HepG2 (cell line): Measurements from ENCODE around the gene TTLL10. TPM values are rescaled to one million over a fixed set of nuclear protein-coding genes. Genes with fewer than 3 reads are reported as not detected.

Experiments
- ELF3 ChIP-seq: IDR thresholded peaks from 2 replicates; pipeline ENCODE4 v1.6.1; 2016; ENCODE audit warnings: missing genetic modification reagents, missing compliant biosample characterization
- GTF3A ChIP-seq: sonication (generic); formaldehyde crosslinking; conservative IDR thresholded peaks from 2 replicates; pipeline ENCODE4 v1.4.0; 2020; ENCODE audit warnings: mild to moderate bottlenecking, missing genetic modification reagents
- HOXA9 ChIP-seq: sonication (generic); formaldehyde crosslinking; IDR thresholded peaks from 2 replicates; pipeline ENCODE4 v1.8.1; 2022; ENCODE audit warnings: missing genetic modification reagents, mild to moderate bottlenecking, moderate library complexity, borderline replicate concordance
- IKZF1 ChIP-seq: fragments of 450-650 bp; IDR thresholded peaks from 2 replicates; pipeline ENCODE4 v1.7.1; 2016
- NCOA1 ChIP-seq: sonication (generic); formaldehyde crosslinking; IDR thresholded peaks from 2 replicates; pipeline ENCODE4 v1.9.0; 2021; ENCODE audit warnings: missing genetic modification reagents
- RARG ChIP-seq: sonication (generic); formaldehyde crosslinking; IDR thresholded peaks from 2 replicates; pipeline ENCODE4 v1.4.0; 2020; ENCODE audit warnings: low read depth, mild to moderate bottlenecking, missing genetic modification reagents
- SAFB2 ChIP-seq: sonication (generic); formaldehyde crosslinking; IDR thresholded peaks from 2 replicates; pipeline ENCODE4 v1.5.1; 2020; ENCODE audit warnings: missing genetic modification reagents, low read depth, mild to moderate bottlenecking, borderline replicate concordance
- SOX5 ChIP-seq: IDR thresholded peaks from 2 replicates; pipeline ENCODE4 v1.6.1; 2016; ENCODE audit warnings: borderline replicate concordance
- SP1 ChIP-seq, 2 experiments: fragments of 450-650 bp in 1 of 2; sonication (generic) in 1 of 2; formaldehyde crosslinking in 1 of 2; IDR thresholded peaks; 2 replicates each; pipeline versions ENCODE4 v1.4.0 to v1.6.1; 2016 to 2020; ENCODE audit warnings: missing genetic modification reagents in 1 of 2
- SP140L ChIP-seq: sonication (generic); formaldehyde crosslinking; IDR thresholded peaks from 2 replicates; pipeline ENCODE4 v1.4.0; 2020; ENCODE audit warnings: missing genetic modification reagents, borderline replicate concordance
- TBL1XR1 ChIP-seq: fragments of 150-350 bp; IDR thresholded peaks from 2 replicates; pipeline ENCODE4 v1.6.1; 2014; ENCODE audit warnings: borderline replicate concordance, low read length; ENCODE audit not compliant: partially characterized antibody
- ZFX ChIP-seq: sonication (generic); formaldehyde crosslinking; IDR thresholded peaks from 2 replicates; pipeline ENCODE4 v1.4.0; 2020; ENCODE audit warnings: mild to moderate bottlenecking, low read depth, missing genetic modification reagents, moderate library complexity
- ZKSCAN1 ChIP-seq: fragments of 150-350 bp; IDR thresholded peaks from 2 replicates; pipeline ENCODE4 v1.6.1; 2014; ENCODE audit warnings: low read length
- ZNF3 ChIP-seq: IDR thresholded peaks from 2 replicates; pipeline ENCODE4 v1.7.0; 2017; ENCODE audit warnings: inconsistent platforms
- ZNF382 ChIP-seq: sonication (generic); formaldehyde crosslinking; IDR thresholded peaks from 2 replicates; pipeline ENCODE4 v1.5.0; 2020; ENCODE audit warnings: missing genetic modification reagents, mild to moderate bottlenecking, borderline replicate concordance
- ZNF496 ChIP-seq: sonication (generic); formaldehyde crosslinking; IDR thresholded peaks from 2 replicates; pipeline ENCODE4 v1.8.1; 2023; ENCODE audit warnings: mild to moderate bottlenecking, moderate library complexity, missing genetic modification reagents; ENCODE audit not compliant: insufficient replicate concordance
- ZNF549 ChIP-seq: sonication (generic); formaldehyde crosslinking; IDR thresholded peaks from 2 replicates; pipeline ENCODE4 v1.5.0; 2020; ENCODE audit warnings: missing genetic modification reagents
- ZNF557 ChIP-seq: sonication (generic); formaldehyde crosslinking; IDR thresholded peaks from 2 replicates; pipeline ENCODE4 v1.4.0; 2020; ENCODE audit warnings: missing genetic modification reagents
- ZNF567 ChIP-seq: sonication (generic); formaldehyde crosslinking; IDR thresholded peaks from 2 replicates; pipeline ENCODE4 v1.8.1; 2023; ENCODE audit warnings: mild to moderate bottlenecking, missing genetic modification reagents, borderline replicate concordance
- ZNF782 ChIP-seq: sonication (generic); formaldehyde crosslinking; IDR thresholded peaks from 2 replicates; pipeline ENCODE4 v1.4.0; 2020; ENCODE audit warnings: missing genetic modification reagents, mild to moderate bottlenecking, borderline replicate concordance
- polyA plus RNA-seq, 8 experiments: library from polyadenylated mRNA; depleted of rRNA in 3 of 8; stranded (reverse) in 7 of 8; unstranded in 1 of 8; fragments of >200 nt; fragmentation: Illumina TruSeq in 4 of 8; extraction: Trizol in 4 of 8; gene quantifications; 2 replicates each; pipeline versions ENCODE4 v1.2.1 to v1.2.3, GENCODE V29; 2011 to 2016; ENCODE audit warnings: low read depth in 4 of 8, missing spikeins in 1 of 8, mixed read lengths in 1 of 8; ENCODE audit not compliant: insufficient read depth in 1 of 8
- total RNA-seq, 5 experiments: library from RNA; depleted of rRNA; stranded (reverse); fragments of >200 nt; fragmentation: Illumina TruSeq; extraction: Trizol; gene quantifications; 2 replicates each; pipeline ENCODE4 v1.2.3, GENCODE V29; 2016; ENCODE audit warnings: low read depth in 1 of 5
- TF ChIP-seq, protein P1 (sequence below), 2 experiments: IDR thresholded peaks; 2 replicates each; pipeline ENCODE4 v1.6.1; 2011 to 2012; ENCODE audit warnings: low read length in 2 of 2, borderline replicate concordance in 1 of 2, low read depth in 1 of 2, mild to moderate bottlenecking in 1 of 2, moderate library complexity in 1 of 2
- TF ChIP-seq, protein P2 (sequence below): sonication (generic); formaldehyde crosslinking; IDR thresholded peaks from 2 replicates; pipeline ENCODE4 v1.9.0; 2022; ENCODE audit warnings: low read depth, missing genetic modification reagents
- TF ChIP-seq, protein P3 (sequence below): sonication (generic); formaldehyde crosslinking; IDR thresholded peaks from 2 replicates; pipeline ENCODE4 v1.8.0; 2022; ENCODE audit warnings: missing genetic modification reagents, mild to moderate bottlenecking, borderline replicate concordance

The TTLL10 gene
- total and polyA plus RNA-seq, 2 of the 13 experiments (the other 11 are each of a cell fraction or from before 2014, with no cell fraction given): not detected

DNA sequence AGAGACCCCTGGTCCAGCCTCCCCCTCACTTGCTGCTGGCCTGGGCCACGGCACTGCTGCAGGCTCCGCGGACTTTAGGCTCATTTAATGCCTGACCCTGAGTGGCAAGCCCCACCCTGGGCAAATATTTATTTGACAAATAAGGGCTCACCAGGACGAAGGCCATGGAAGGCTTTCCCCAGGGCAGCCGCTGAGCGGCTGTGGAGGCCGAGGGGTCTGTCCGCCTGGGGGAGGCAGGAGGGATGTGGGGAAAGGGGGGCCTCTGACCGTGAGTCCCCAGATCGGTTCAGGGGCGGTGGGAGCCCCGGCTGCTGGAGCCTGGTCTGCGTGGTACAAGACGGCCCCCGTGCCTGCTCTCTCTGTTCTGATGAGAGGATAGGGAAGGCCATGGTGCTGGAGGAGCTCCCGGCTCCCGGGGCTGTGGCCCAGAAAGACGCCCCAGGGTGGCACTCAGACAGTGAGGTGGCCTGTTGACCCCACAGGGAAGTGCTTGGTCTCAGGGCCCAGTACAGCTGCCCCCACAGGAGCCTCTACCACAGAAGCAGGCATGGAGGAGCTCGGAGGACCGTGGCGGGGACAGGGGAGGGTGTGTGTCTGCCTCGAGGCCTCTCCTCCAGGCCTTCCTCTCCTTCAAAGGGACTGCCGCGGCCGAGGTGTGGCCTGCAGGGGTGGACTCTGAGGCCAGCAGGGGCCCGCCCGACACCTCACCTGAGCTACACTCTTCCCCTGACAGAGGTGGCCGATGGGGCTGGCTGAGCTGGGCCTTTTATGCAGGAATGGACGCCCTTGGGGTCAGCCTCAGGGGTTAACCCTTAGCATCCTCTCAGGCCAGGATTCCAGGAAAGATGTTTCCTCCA is 48.7 kb upstream of the TTLL10 start (continued):
- TF ChIP-seq, protein P1, sequence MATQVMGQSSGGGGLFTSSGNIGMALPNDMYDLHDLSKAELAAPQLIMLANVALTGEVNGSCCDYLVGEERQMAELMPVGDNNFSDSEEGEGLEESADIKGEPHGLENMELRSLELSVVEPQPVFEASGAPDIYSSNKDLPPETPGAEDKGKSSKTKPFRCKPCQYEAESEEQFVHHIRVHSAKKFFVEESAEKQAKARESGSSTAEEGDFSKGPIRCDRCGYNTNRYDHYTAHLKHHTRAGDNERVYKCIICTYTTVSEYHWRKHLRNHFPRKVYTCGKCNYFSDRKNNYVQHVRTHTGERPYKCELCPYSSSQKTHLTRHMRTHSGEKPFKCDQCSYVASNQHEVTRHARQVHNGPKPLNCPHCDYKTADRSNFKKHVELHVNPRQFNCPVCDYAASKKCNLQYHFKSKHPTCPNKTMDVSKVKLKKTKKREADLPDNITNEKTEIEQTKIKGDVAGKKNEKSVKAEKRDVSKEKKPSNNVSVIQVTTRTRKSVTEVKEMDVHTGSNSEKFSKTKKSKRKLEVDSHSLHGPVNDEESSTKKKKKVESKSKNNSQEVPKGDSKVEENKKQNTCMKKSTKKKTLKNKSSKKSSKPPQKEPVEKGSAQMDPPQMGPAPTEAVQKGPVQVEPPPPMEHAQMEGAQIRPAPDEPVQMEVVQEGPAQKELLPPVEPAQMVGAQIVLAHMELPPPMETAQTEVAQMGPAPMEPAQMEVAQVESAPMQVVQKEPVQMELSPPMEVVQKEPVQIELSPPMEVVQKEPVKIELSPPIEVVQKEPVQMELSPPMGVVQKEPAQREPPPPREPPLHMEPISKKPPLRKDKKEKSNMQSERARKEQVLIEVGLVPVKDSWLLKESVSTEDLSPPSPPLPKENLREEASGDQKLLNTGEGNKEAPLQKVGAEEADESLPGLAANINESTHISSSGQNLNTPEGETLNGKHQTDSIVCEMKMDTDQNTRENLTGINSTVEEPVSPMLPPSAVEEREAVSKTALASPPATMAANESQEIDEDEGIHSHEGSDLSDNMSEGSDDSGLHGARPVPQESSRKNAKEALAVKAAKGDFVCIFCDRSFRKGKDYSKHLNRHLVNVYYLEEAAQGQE (IDR thresholded peaks at IDR 0.05; ENCODE audit: borderline replicate concordance in 1 of 2, low read depth in 1 of 2, low read length in 2 of 2): peak in 1 of 2 experiments; percentile 51; a peak in 1 of 4 replicates
- no peak for TF ChIP-seq TBL1XR1
- TF ChIP-seq ELF3 (CRISPR knock-in tag): no peak
- no peak for TF ChIP-seq SP140L (CRISPR knock-in tag)
- no peak for TF ChIP-seq ZNF557 (CRISPR knock-in tag)
- peak; percentile 95 for TF ChIP-seq ZFX (CRISPR knock-in tag)
- no peak for TF ChIP-seq NCOA1
- TF ChIP-seq ZKSCAN1: no peak
- no peak for TF ChIP-seq RARG (CRISPR knock-in tag)
- peak; percentile 70; the same call in 1 of the 2 replicates for TF ChIP-seq SAFB2 (CRISPR knock-in tag)
- TF ChIP-seq SOX5: peak; percentile 56; the same call in 1 of the 2 replicates
- TF ChIP-seq HOXA9: no peak
- no peak for TF ChIP-seq ZNF496 (CRISPR knock-in tag)
- TF ChIP-seq ZNF3 (CRISPR knock-in tag): no peak
- TF ChIP-seq, protein P2, sequence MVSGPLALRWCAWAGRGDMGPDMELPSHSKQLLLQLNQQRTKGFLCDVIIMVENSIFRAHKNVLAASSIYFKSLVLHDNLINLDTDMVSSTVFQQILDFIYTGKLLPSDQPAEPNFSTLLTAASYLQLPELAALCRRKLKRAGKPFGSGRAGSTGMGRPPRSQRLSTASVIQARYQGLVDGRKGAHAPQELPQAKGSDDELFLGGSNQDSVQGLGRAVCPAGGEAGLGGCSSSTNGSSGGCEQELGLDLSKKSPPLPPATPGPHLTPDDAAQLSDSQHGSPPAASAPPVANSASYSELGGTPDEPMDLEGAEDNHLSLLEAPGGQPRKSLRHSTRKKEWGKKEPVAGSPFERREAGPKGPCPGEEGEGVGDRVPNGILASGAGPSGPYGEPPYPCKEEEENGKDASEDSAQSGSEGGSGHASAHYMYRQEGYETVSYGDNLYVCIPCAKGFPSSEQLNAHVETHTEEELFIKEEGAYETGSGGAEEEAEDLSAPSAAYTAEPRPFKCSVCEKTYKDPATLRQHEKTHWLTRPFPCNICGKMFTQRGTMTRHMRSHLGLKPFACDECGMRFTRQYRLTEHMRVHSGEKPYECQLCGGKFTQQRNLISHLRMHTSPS (CRISPR knock-in tag): peak; percentile 33; the same call in 1 of the 2 replicates
- peak; percentile 29; the same call in 1 of the 2 replicates for TF ChIP-seq ZNF782 (CRISPR knock-in tag)
- TF ChIP-seq ZNF567: no peak
- no peak for TF ChIP-seq GTF3A
- TF ChIP-seq SP1 (IDR thresholded peaks at IDR 0.05): no peak
- TF ChIP-seq SP1 (CRISPR knock-in tag; IDR thresholded peaks at IDR 0.05): peak; percentile 36; the same call in 1 of the 2 replicates
- no peak for TF ChIP-seq IKZF1
- TF ChIP-seq ZNF549 (CRISPR knock-in tag): no peak
- TF ChIP-seq, protein P3, sequence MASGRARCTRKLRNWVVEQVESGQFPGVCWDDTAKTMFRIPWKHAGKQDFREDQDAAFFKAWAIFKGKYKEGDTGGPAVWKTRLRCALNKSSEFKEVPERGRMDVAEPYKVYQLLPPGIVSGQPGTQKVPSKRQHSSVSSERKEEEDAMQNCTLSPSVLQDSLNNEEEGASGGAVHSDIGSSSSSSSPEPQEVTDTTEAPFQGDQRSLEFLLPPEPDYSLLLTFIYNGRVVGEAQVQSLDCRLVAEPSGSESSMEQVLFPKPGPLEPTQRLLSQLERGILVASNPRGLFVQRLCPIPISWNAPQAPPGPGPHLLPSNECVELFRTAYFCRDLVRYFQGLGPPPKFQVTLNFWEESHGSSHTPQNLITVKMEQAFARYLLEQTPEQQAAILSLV: peak; percentile 24; the same call in 1 of the 2 replicates
- TF ChIP-seq ZNF382 (CRISPR knock-in tag): no peak
